GM18517 (cell line): ENCODE measurements around the gene ADAMTSL5.
A peak's percentile ranks its signal among the peaks of the same experiment; 100 is the strongest.

Experiments used
- ATAC-seq: cut with Tn5 transposase; IDR thresholded peaks from one replicate; pipeline ENCODE4 v1.9.1; 2021; ENCODE audit warnings: mild to moderate bottlenecking, moderate library complexity; ENCODE audit not compliant: unreplicated experiment

The ADAMTSL5 gene

DNA sequence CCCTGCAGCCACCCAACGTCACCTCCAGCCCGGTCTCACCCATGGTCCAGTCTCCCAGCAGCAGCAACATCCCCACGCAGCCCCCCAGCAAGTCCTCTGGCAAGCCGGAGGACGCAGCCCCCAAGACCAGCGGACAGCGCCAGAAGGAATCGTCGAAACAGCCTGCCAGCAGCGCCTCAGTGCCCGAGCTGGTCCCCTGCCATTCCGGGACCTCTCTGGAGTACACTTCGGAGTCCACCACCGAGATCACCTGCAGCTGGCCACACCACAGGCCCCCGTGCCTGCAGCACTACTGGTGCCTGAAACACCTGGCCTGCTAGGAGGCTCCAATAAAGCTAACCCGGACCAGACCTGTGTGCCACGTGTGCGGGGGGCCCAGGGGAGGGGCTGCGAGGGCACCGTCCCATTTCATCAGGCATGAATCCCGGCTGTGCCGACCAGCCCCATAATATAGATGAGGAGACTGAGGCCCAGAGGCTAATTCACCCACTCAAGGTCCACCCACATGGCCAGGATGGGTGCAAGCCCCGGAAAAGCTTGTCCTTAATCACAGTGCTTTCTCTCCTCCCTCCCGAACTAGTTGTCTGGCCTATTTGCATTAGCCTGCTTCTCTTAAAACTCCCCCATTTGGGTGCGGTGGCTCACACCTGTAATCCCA is 15.1 kb downstream of the ADAMTSL5 start:
- no peak for ATAC-seq

- ATAC-seq = no peak
Measured at GRCh38 chr19:1496714-1497577, 15.9 kb downstream of the ADAMTSL5 start.

GRCh38 chr19:1495799-1496713 is 16.8 kb downstream of the ADAMTSL5 start:
- ATAC-seq = no peak

DNA sequence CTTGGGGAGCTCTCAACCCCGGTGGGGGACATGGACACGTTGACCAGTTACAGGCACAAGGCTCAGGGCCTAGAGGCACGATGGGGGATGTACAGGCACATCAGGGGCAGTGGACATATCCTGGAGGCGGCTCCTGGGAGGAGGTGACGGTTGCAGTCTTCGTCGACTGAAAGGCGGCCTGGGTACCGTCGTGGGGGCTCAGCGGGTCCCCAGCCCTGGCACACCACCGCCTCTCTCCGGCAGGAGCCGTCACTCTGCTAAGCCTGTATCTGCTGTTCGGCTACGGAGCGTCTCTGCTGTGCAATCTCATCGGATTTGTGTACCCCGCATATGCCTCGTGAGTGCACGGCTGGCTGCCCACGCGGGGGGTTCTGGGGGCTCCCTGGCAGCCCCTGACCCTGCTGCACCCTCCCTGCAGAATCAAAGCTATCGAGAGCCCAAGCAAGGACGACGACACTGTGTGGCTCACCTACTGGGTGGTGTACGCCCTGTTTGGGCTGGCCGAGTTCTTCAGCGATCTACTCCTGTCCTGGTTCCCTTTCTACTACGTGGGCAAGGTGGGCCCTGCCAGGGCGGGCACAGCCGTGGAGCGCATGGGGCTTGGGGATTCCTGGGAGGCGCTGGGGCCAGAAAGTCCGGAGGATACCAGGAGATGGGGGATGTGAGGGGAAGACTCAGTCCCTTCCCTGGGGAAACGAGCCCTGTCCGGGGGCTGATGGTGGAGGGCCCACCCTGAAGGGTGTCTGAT is 17.6 kb downstream of the ADAMTSL5 start:
- no peak for ATAC-seq

GRCh38 chr19:1494115-1494815 is 18.6 kb downstream of the ADAMTSL5 start:
- ATAC-seq = no peak

DNA sequence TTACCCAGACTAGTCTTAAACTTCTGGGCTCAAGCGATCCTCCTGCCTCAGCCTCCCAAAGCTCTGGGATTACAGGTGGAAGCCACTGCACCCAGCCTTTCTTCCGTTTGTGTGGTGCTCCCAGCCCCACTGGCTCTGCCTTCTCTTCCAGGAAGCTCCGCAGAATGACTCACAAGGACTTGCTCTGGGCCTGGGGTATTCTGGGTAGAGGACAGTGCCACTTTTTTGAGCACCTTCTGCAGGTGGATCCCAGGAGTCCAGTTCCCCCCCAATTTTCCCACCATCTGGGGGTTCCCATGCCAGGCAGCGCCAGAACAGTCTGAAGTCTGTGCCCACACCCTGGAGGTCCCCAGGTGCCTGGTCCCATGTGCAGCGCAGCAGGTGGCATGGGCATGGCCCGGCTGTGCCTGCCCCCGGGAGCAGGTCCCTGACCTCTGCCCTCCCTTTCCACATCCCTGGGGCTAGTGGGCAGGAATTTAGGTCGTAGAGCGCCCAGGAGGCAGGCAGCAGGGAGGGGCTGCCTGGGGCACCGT is 20.3 kb downstream of the ADAMTSL5 start:
- ATAC-seq = no peak

DNA sequence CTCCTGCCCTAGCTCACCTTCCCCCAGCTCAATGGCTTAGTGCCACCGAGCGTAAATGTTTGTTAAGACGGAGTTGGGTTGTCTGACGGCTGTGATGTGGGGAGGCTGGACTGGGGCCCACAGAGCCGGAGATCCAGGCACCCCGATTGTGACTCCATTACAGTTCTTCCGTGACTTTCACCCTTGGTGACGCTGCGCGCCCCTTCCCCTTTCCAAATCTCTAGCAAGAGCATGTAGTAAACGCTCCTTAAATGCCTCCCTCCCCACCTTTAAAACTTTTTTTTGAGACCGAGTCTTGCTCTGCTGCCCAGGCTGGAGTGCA is 21.0 kb downstream of the ADAMTSL5 start:
- ATAC-seq = no peak

GRCh38 chr19:1491114-1491848 is 21.5 kb downstream of the ADAMTSL5 start, which contains the start of gene REEP6:
Gene REEP6, plus strand, starts transcription at chr19:1491181. Its CDS starts 89 bp downstream, at chr19:1491270.
- no peak for ATAC-seq

GRCh38 chr19:1490311-1491113 is 22.3 kb downstream of the ADAMTSL5 start, which contains the start of gene PCSK4:
Gene PCSK4, minus strand, starts transcription at chr19:1490350. Its CDS starts 4 bp downstream, at chr19:1490346.
- ATAC-seq = peak; percentile 78

- ATAC-seq = peak; percentile 2
Measured at GRCh38 chr19:1489463-1490310, 23.1 kb downstream of the ADAMTSL5 start.

DNA sequence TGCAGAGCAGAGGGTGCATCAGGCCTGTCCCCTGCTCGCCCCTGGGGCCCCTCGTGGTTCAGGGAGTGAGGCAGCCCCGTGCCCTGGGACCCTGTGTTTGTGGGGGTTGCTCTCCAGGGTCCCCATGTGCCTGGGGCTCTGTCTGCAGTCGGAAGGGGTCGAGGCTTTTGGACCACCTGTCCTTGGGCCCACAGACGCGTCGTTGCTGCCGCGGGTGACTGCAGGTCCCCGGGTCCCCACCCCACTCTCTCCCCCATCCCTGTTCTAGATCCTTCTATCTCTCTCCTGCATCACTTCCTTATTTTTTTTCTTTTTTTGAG is 24.6 kb downstream of the ADAMTSL5 start:
- no peak for ATAC-seq

DNA sequence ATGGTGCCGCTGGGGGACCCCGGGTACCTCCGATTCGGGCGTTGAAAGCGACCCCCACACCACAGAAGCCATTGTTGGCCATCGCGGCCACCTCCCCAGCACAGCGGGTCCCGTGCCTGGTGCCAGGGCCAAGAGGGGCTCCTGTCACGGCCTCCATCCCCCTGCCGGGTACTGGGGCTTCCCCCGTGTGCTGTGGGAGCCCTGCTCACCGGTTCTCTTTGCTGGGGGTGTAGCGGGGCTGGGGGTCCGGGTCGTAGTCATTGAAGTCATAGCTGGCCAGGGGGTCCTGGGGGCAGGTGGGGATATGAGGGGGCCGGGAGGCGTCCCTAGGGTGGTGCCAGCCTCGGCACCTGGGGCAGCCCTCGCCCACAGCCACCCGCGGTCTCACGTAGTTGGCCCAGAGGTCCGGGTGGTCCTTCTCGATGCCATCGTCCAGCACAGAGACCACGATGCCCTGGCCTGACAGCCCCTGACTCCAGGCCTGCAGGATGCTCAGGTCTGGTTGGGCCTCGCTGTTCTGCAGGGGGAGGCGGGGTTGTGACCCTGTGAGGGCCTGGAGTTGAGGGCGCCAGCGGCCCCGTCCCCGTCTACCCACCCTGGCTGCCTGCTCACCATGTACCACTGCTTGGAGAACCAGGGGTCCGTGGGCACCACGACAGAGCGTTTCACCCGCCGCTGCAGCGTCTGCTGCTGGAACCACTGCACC is 25.1 kb downstream of the ADAMTSL5 start:
- ATAC-seq = no peak

GRCh38 chr19:1486720-1487575 is 25.9 kb downstream of the ADAMTSL5 start:
- ATAC-seq = no peak

- ATAC-seq = no peak
Measured at GRCh38 chr19:1483979-1484428, 28.8 kb downstream of the ADAMTSL5 start.

GRCh38 chr19:1483131-1483978 is 29.5 kb downstream of the ADAMTSL5 start:
- ATAC-seq = no peak
